ENCODE results near the gene SENP7. TPM values are rescaled to one million over a fixed set of nuclear protein-coding genes. Genes with fewer than 3 reads are reported as not detected.

The SENP7 gene
- total RNA-seq, 4 donors from 2014 or later = 13.5 to 44.6 (median 20.2) TPM

GRCh38 chr3:101518421-101518871 is 5.4 kb upstream of the SENP7 start:
- Histone ChIP-seq H3K4me1 (no peaks in the 10 kb centered on the region), H3K9me3 (no peaks in the 10 kb centered on the region), H3K36me3 (no peaks in the 10 kb centered on the region), H3K4me3 (no peak overlapping the region), H3K27ac (peak overlapping the region in 3 of 4 donors; percentile 9 to 28 (median 27)), H3K27me3 (no peaks in the 10 kb centered on the region)
- DNase-seq = no peak
- TF ChIP-seq, protein P1, sequence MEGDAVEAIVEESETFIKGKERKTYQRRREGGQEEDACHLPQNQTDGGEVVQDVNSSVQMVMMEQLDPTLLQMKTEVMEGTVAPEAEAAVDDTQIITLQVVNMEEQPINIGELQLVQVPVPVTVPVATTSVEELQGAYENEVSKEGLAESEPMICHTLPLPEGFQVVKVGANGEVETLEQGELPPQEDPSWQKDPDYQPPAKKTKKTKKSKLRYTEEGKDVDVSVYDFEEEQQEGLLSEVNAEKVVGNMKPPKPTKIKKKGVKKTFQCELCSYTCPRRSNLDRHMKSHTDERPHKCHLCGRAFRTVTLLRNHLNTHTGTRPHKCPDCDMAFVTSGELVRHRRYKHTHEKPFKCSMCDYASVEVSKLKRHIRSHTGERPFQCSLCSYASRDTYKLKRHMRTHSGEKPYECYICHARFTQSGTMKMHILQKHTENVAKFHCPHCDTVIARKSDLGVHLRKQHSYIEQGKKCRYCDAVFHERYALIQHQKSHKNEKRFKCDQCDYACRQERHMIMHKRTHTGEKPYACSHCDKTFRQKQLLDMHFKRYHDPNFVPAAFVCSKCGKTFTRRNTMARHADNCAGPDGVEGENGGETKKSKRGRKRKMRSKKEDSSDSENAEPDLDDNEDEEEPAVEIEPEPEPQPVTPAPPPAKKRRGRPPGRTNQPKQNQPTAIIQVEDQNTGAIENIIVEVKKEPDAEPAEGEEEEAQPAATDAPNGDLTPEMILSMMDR (IDR thresholded peaks at IDR 0.05) = no peak
- no peak for TF ChIP-seq POLR2A (IDR thresholded peaks at IDR 0.05)

DNA sequence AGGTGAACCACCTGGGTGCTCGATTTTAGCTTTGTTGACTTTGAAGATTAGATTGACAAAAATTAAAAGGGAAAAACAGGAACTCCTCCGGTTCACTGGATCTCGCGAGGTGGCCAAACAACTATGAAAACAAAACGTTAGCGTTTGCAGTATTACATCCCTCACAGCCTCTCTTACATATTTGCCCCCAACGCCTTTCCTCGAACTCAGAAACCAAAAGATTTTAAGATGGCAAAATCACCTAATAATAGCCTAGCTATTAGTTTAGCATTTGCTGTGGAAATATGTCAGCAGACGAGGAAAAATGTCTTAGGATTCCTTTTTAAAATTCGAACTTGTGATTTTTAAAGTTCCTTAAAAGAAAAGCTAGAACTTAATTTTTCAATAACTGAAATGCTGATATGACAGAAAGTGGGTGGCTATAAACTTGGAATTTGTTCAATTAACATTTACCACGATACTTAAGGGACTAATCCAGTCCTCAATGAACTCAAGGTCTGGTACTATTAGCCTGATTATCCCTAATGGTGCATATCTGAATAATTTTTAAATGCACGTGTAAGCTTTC is 491 bp upstream of the SENP7 start:
- Histone ChIP-seq H3K36me3 (no peaks in the 10 kb centered on the region), H3K4me1 (peaks cover 0 to 11% (median 0%) of the 10 kb centered on the region in 4 donors), H3K4me3 (peak overlapping the region; percentile 56 to 84 (median 70)), H3K9me3 (no peaks in the 10 kb centered on the region), H3K27ac (peak overlapping the region; percentile 81 to 96 (median 88)), H3K27me3 (no peaks in the 10 kb centered on the region)
- TF ChIP-seq, protein P1 (IDR thresholded peaks at IDR 0.05) = no peak
- no peak for TF ChIP-seq POLR2A (IDR thresholded peaks at IDR 0.05)
- DNase-seq = no peak

- Histone ChIP-seq H3K4me1 (peaks cover 0 to 11% (median 0%) of the 10 kb centered on the region in 4 donors), H3K9me3 (no peaks in the 10 kb centered on the region), H3K4me3 (peak overlapping the region; percentile 56 to 84 (median 70)), H3K27me3 (no peaks in the 10 kb centered on the region), H3K27ac (peak overlapping the region; percentile 81 to 96 (median 88)), H3K36me3 (no peaks in the 10 kb centered on the region)
- DNase-seq = no peak
- TF ChIP-seq, protein P1 (IDR thresholded peaks at IDR 0.05) = no peak
- TF ChIP-seq POLR2A (IDR thresholded peaks at IDR 0.05) = peak in 1 of 2 donors; percentile 16
Observed at GRCh38 chr3:101512396-101512645, 691 bp downstream of the SENP7 start.

DNA sequence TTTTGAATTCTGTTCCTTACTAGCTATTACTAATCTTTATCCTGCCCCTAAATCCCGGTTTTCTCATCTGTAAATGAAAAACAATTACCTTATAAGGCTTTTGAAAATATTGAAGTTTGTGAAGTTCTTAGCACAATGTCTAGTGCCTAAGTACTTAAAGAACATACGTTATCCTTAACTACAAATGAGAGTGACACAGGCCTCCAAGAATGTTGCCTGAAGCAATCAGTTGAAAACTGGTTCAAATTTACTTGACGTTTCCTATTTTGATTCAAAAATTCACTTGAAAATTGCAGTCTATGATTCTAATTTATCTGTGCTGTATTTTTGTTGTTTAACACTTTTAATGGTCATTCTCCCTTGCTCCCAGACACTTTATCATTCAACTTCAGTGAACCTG is 3.2 kb downstream of the SENP7 start:
- no peak for DNase-seq
- Histone ChIP-seq H3K27ac (no peak overlapping the region), H3K4me3 (no peak overlapping the region), H3K9me3 (no peaks in the 10 kb centered on the region), H3K36me3 (no peaks in the 10 kb centered on the region), H3K27me3 (no peaks in the 10 kb centered on the region), H3K4me1 (peaks cover 0 to 11% (median 0%) of the 10 kb centered on the region in 4 donors)
- TF ChIP-seq, protein P1 (IDR thresholded peaks at IDR 0.05) = no peak
- no peak for TF ChIP-seq POLR2A (IDR thresholded peaks at IDR 0.05)

DNA sequence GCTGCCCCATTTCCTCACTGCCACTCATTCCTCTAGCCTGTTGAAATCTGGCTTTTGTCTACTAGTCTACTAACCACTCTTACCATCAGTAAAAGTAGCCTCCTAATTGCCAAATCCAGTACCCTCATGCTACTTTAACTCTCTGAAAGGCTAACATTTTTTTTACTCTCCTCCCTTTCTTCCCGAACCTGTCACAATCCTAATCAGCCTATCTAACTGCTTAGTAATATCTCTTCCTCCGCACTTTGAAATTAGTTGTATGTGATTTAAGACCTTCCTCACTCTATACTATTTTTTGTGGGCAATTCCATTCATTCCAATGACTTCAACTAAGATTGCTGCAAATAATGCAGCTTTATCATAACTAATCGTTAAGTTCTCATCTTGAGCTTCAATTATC is 3.7 kb downstream of the SENP7 start:
- H3K4me3 ChIP-seq = no peak overlapping the region
- TF ChIP-seq, protein P1 (IDR thresholded peaks at IDR 0.05) = no peak
- no peak for TF ChIP-seq POLR2A (IDR thresholded peaks at IDR 0.05)
- no peak for DNase-seq
- peaks cover 0 to 11% (median 0%) of the 10 kb centered on the region in 4 donors for H3K4me1 ChIP-seq
- H3K36me3 ChIP-seq = no peaks in the 10 kb centered on the region
- H3K27ac ChIP-seq = no peak overlapping the region
- no peaks in the 10 kb centered on the region for H3K27me3 ChIP-seq
- H3K9me3 ChIP-seq = no peaks in the 10 kb centered on the region

- no peak overlapping the region for H3K4me3 ChIP-seq
- DNase-seq = no peak
- no peaks in the 10 kb centered on the region for H3K9me3 ChIP-seq
- H3K4me1 ChIP-seq = no peaks in the 10 kb centered on the region
- H3K27ac ChIP-seq = no peak overlapping the region
- H3K36me3 ChIP-seq = no peaks in the 10 kb centered on the region
- no peak for TF ChIP-seq POLR2A (IDR thresholded peaks at IDR 0.05)
- TF ChIP-seq, protein P1 (IDR thresholded peaks at IDR 0.05) = no peak
- H3K27me3 ChIP-seq = no peaks in the 10 kb centered on the region
Observed at GRCh38 chr3:101501783-101502182, 11.2 kb downstream of the SENP7 start.

Measured in Peyer's patch (tissue), 4 donors.